ENCODE measurements around the gene RNASE7. TPM values are rescaled to one million over a fixed set of nuclear protein-coding genes. Genes with fewer than 3 reads are reported as not detected.

RNASE7 gene
- total RNA-seq, 1 experiment from 2014 or later: not detected

GRCh38 chr14:21043387-21043973 is 1.3 kb downstream of the RNASE7 start:
- no peak for DNase-seq (ENCODE audit: low spot score)

- DNase-seq (ENCODE audit: low spot score): no peak
These were observed 1.9 kb downstream of the RNASE7 start for GRCh38 chr14:21043974-21044618.

- DNase-seq (ENCODE audit: low spot score): no peak
These were observed 5.2 kb downstream of the RNASE7 start for GRCh38 chr14:21047378-21047781.

- no peak for DNase-seq (ENCODE audit: low spot score)
These were observed 6.5 kb downstream of the RNASE7 start for GRCh38 chr14:21048638-21049037.

- no peak for DNase-seq (ENCODE audit: low spot score)
These were observed 7.1 kb downstream of the RNASE7 start for GRCh38 chr14:21049271-21049673.

GRCh38 chr14:21050597-21050996 is 8.4 kb downstream of the RNASE7 start:
- DNase-seq (ENCODE audit: low spot score): no peak

GRCh38 chr14:21053184-21054122 is 11.3 kb downstream of the RNASE7 start:
- no peak for DNase-seq (ENCODE audit: low spot score)

- DNase-seq (ENCODE audit: low spot score): no peak
These were observed 12.1 kb downstream of the RNASE7 start for GRCh38 chr14:21054123-21054767.

- no peak for DNase-seq (ENCODE audit: low spot score)
These were observed 12.6 kb downstream of the RNASE7 start for GRCh38 chr14:21054768-21055145.

- no peak for DNase-seq (ENCODE audit: low spot score)
These were observed 13.4 kb downstream of the RNASE7 start for GRCh38 chr14:21055432-21056117.

- no peak for DNase-seq (ENCODE audit: low spot score)
These were observed 14.5 kb downstream of the RNASE7 start for GRCh38 chr14:21056520-21057163.

GRCh38 chr14:21057803-21058675 is 15.9 kb downstream of the RNASE7 start, which contains the start of gene RNASE8:
RNASE8 (plus strand) TSS chr14:21057822; CDS start chr14:21057893, 71 bp downstream.
- no peak for DNase-seq (ENCODE audit: low spot score)

- no peak for DNase-seq (ENCODE audit: low spot score)
These were observed 16.7 kb downstream of the RNASE7 start for GRCh38 chr14:21058903-21059302.

- no peak for DNase-seq (ENCODE audit: low spot score)
These were observed 17.9 kb downstream of the RNASE7 start for GRCh38 chr14:21059842-21060613.

- DNase-seq (ENCODE audit: low spot score): no peak
These were observed 18.6 kb downstream of the RNASE7 start for GRCh38 chr14:21060614-21061346.

GRCh38 chr14:21061347-21061668 is 19.1 kb downstream of the RNASE7 start:
- no peak for DNase-seq (ENCODE audit: low spot score)

- DNase-seq (ENCODE audit: low spot score): peak; percentile 72
These were observed 21.3 kb downstream of the RNASE7 start for GRCh38 chr14:21063479-21063878.

GRCh38 chr14:21066882-21067502 is 24.8 kb downstream of the RNASE7 start:
- no peak for DNase-seq (ENCODE audit: low spot score)

All from A172 (cell line).